Astrocyte of the spinal cord (primary cell): ENCODE results near the gene FAM185A.

Experiments used
- DNase-seq: peaks from one replicate; pipeline ENCODE4 v3.0.0; 2011; ENCODE audit warnings: low read depth, low spot score
- H3K4me3 ChIP-seq: 2 replicates; pipeline ENCODE4 v1.5.1; 2011; ENCODE audit warnings: low read depth, mild to moderate bottlenecking, low read length, moderate library complexity
- in situ Hi-C: cut with HindIII; loops from 2 replicates; pipeline ENCODE4 v1.10.0; 2017; ENCODE audit warnings: low sequenced_read_pairs
- TF ChIP-seq, protein P1 (sequence below): IDR thresholded peaks from 2 replicates; pipeline ENCODE4 v1.5.1; 2012; ENCODE audit warnings: low read depth, mild to moderate bottlenecking, low read length, inconsistent platforms

Gene FAM185A

DNA sequence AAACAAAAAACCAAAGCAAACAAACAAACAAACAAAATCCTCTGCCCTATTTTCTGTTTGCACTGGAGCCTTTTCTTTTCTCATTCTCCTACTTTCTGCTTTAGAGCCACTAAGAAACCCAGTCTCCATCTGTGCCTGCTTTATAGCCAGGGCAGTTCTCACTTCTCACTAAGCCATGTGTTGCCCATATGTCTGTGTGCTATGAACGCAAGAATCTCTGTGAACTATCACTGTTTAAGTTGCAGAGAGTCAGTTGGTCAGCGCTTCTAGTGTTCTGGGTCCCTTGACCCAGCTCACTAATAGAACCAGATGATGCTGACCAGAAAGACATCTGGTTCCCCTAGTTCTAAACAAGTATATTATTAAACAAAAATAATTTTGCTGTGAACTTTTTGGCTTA is 81.4 kb downstream of the FAM185A start:
- TF ChIP-seq, protein P1, sequence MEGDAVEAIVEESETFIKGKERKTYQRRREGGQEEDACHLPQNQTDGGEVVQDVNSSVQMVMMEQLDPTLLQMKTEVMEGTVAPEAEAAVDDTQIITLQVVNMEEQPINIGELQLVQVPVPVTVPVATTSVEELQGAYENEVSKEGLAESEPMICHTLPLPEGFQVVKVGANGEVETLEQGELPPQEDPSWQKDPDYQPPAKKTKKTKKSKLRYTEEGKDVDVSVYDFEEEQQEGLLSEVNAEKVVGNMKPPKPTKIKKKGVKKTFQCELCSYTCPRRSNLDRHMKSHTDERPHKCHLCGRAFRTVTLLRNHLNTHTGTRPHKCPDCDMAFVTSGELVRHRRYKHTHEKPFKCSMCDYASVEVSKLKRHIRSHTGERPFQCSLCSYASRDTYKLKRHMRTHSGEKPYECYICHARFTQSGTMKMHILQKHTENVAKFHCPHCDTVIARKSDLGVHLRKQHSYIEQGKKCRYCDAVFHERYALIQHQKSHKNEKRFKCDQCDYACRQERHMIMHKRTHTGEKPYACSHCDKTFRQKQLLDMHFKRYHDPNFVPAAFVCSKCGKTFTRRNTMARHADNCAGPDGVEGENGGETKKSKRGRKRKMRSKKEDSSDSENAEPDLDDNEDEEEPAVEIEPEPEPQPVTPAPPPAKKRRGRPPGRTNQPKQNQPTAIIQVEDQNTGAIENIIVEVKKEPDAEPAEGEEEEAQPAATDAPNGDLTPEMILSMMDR, result no peak
- no peak for DNase-seq
- in situ Hi-C loops, result no loop called here

GRCh38 chr7:102832674-102833073 is 83.9 kb downstream of the FAM185A start:
- DNase-seq, result no peak
- H3K4me3 ChIP-seq, result no peak overlapping the region
- in situ Hi-C loops, result no loop called here
- TF ChIP-seq, protein P1, result no peak

More for the DNA sequence above, 81.4 kb downstream of the FAM185A start:
- no peak overlapping the region for H3K4me3 ChIP-seq

DNA sequence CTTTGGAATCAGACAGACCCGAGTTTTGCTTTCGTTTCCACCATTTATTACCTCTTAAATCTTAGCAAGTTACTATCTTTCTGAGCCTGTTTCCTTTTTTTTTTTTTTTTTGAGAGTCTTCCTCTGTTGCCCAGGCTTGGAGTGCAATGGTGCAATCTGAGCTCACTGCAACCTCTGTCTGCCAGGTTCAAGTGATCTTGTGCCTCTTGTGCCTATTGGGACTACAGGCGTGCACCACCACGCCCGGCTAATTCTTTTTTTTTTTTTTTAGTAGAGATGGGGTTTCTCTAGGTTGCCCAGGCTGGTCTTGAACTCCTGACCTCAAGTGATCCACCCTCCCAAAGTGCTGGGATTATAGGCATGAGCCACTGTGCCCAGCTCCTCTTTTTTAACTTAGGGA is 84.5 kb downstream of the FAM185A start:
- no peak for DNase-seq
- H3K4me3 ChIP-seq, result no peak overlapping the region
- in situ Hi-C loops, result no loop called here
- TF ChIP-seq, protein P1, result no peak

DNA sequence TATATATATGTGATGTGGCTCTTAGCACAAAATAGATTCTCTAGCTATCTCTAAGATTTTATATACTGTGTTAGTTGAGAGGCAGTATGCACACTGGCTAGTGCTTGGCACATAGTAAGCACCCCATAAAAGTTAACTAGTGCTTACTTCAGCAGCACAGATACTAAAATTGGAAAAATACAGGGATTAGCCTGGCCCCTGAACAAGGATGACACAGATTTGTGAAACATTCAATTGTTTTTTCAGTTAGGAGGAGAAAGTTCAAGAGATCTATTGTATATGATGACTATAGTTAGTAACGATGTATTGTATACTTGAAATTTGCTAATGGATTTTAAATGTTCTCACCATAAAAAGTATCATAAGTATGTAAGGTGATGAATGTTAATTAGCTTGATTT is 85.7 kb downstream of the FAM185A start:
- no peak for DNase-seq
- in situ Hi-C loops, result no loop called here
- TF ChIP-seq, protein P1, result no peak
- no peak overlapping the region for H3K4me3 ChIP-seq

DNA sequence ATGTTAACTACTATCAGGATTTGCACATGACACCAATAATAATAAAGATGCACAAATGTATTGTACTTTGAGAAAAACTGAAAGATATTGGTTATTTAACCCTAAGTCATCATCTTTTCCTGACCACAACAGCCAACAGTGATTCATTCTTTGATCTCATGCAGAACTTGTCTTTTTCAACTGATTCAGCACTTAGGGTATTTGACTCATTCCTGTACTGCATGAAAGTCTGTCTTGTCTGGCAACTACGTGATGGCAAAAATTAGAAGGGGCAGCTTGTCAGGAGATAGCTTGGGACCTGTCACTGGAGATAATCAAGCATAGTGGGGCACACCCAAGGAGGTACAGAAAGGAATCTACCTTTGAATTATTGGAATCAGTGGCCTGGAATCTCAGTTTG is 86.2 kb downstream of the FAM185A start:
- in situ Hi-C loops, result no loop called here
- TF ChIP-seq, protein P1, result no peak
- no peak overlapping the region for H3K4me3 ChIP-seq
- peak; percentile 92 for DNase-seq

DNA sequence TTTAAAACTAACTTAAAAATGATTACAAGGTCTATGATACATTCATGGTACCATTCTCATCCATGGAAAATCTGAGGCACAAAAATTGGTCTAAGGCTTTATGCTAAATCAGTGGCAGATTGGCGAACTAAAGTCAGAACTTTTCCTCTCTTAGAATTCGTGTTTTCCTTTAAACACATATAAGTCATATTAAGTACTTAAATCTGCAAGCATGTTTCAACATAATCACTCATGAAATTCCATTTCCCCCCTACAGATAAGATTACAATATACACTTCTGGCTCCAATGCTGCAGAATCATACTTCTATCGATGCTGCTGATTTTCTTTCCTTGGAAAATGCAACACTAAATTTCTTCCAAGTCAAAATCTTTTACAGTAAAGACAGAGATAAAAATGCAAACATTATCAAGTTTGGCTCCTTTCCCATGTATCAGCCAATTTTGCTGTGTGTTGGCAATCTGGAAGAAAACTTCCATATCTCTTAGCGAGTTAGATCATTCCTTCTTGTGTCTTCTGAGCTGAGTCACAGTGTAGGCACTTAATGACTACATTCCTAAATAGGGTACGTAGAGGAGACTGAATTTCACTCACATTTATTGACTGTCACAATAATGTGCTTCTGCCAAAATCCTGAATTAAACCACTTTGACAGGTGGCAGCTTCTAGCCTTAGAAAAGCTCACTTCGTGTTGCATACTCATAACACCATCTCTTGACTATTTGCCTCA is 87.6 kb downstream of the FAM185A start:
- peak; percentile 89 for DNase-seq
- no peak overlapping the region for H3K4me3 ChIP-seq
- TF ChIP-seq, protein P1, result no peak
- in situ Hi-C loops, result no loop called here
